ENCODE results near the gene SLC39A11. TPM values are rescaled to one million over a fixed set of nuclear protein-coding genes. Genes with fewer than 3 reads are reported as not detected.

SLC39A11 gene
- total RNA-seq, 1 experiment from 2014 or later = 18.6 TPM

GRCh38 chr17:72759301-72759700, 333.2 kb downstream of the SLC39A11 start:
- H3K4me1 ChIP-seq (ENCODE audit: insufficient read depth, low read length, poor library complexity, severe bottlenecking) = no peaks in the 10 kb centered on the region
- no peak overlapping the region for H3K4me3 ChIP-seq (ENCODE audit: low read depth, low read length, poor library complexity, severe bottlenecking)
- H3K9me3 ChIP-seq (ENCODE audit: low read depth, low read length, poor library complexity, severe bottlenecking) = no peaks in the 10 kb centered on the region
- intact Hi-C loops (cut with micrococcal nuclease; ENCODE audit: unreplicated experiment) = no loop called here
- no peaks in the 10 kb centered on the region for H3K36me3 ChIP-seq (ENCODE audit: insufficient read depth, low read length, poor library complexity, severe bottlenecking)
- CTCF ChIA-PET = interaction anchor here (0.6 kb wide), 1 partner anchor 396 kb away, joined by 4 read pairs; no protein-coding TSS in a partner anchor
- no peak for TF ChIP-seq EZH2 (IDR thresholded peaks at IDR 0.05; ENCODE audit: borderline replicate concordance, low read depth, low read length, poor library complexity, severe bottlenecking)
- no peak overlapping the region for H3K27ac ChIP-seq (ENCODE audit: low read depth, low read length, poor library complexity, severe bottlenecking)
- no peaks in the 10 kb centered on the region for H3K27me3 ChIP-seq (replicated peaks; ENCODE audit: insufficient read depth, low read depth, low read length, poor library complexity)
- DNase-seq (ENCODE audit: low spot score) = peak; percentile 13
- BruUV-seq (replicated peaks) = no TSS peak
- POLR2A ChIA-PET (ENCODE audit: low non-redundant PET) = no interaction called here

GRCh38 chr17:72756256-72756655, 336.2 kb downstream of the SLC39A11 start:
- ChIA-PET CTCF (no interaction called here), POLR2A (ENCODE audit: low non-redundant PET) (no interaction called here)
- Histone ChIP-seq H3K4me3 (ENCODE audit: low read depth, low read length, poor library complexity, severe bottlenecking) (no peak overlapping the region), H3K27ac (ENCODE audit: low read depth, low read length, poor library complexity, severe bottlenecking) (no peak overlapping the region), H3K27me3 (replicated peaks; ENCODE audit: insufficient read depth, low read depth, low read length, poor library complexity) (no peaks in the 10 kb centered on the region), H3K36me3 (ENCODE audit: insufficient read depth, low read length, poor library complexity, severe bottlenecking) (no peaks in the 10 kb centered on the region), H3K9me3 (ENCODE audit: low read depth, low read length, poor library complexity, severe bottlenecking) (no peaks in the 10 kb centered on the region), H3K4me1 (ENCODE audit: insufficient read depth, low read length, poor library complexity, severe bottlenecking) (no peaks in the 10 kb centered on the region)
- no peak for TF ChIP-seq CTCF (conservative IDR thresholded peaks at IDR 0.05; ENCODE audit: low read depth, low read length)
- TF ChIP-seq EZH2 (IDR thresholded peaks at IDR 0.05; ENCODE audit: borderline replicate concordance, low read depth, low read length, poor library complexity, severe bottlenecking) = no peak
- DNase-seq (ENCODE audit: low spot score) = no peak
- BruUV-seq (replicated peaks) = no TSS peak
- intact Hi-C loops (cut with micrococcal nuclease; ENCODE audit: unreplicated experiment) = no loop called here

GRCh38 chr17:72754513-72754912, 338.0 kb downstream of the SLC39A11 start:
- H3K4me3 ChIP-seq (ENCODE audit: low read depth, low read length, poor library complexity, severe bottlenecking) = no peak overlapping the region
- no peaks in the 10 kb centered on the region for H3K36me3 ChIP-seq (ENCODE audit: insufficient read depth, low read length, poor library complexity, severe bottlenecking)
- H3K9me3 ChIP-seq (ENCODE audit: low read depth, low read length, poor library complexity, severe bottlenecking) = no peaks in the 10 kb centered on the region
- intact Hi-C loops (cut with micrococcal nuclease; ENCODE audit: unreplicated experiment) = no loop called here
- ChIA-PET CTCF (no interaction called here), POLR2A (ENCODE audit: low non-redundant PET) (no interaction called here)
- DNase-seq (ENCODE audit: low spot score) = no peak
- no peak for TF ChIP-seq CTCF (conservative IDR thresholded peaks at IDR 0.05; ENCODE audit: low read depth, low read length)
- TF ChIP-seq EZH2 (IDR thresholded peaks at IDR 0.05; ENCODE audit: borderline replicate concordance, low read depth, low read length, poor library complexity, severe bottlenecking) = no peak
- H3K27me3 ChIP-seq (replicated peaks; ENCODE audit: insufficient read depth, low read depth, low read length, poor library complexity) = no peaks in the 10 kb centered on the region
- no TSS peak for BruUV-seq (replicated peaks)
- H3K27ac ChIP-seq (ENCODE audit: low read depth, low read length, poor library complexity, severe bottlenecking) = no peak overlapping the region
- H3K4me1 ChIP-seq (ENCODE audit: insufficient read depth, low read length, poor library complexity, severe bottlenecking) = no peaks in the 10 kb centered on the region

GRCh38 chr17:72751746-72752145, 340.7 kb downstream of the SLC39A11 start:
- TF ChIP-seq EZH2 (IDR thresholded peaks at IDR 0.05; ENCODE audit: borderline replicate concordance, low read depth, low read length, poor library complexity, severe bottlenecking) (no peak), CTCF (conservative IDR thresholded peaks at IDR 0.05; ENCODE audit: low read depth, low read length) (no peak)
- CTCF ChIA-PET = no interaction called here
- Histone ChIP-seq H3K27ac (ENCODE audit: low read depth, low read length, poor library complexity, severe bottlenecking) (no peak overlapping the region), H3K36me3 (ENCODE audit: insufficient read depth, low read length, poor library complexity, severe bottlenecking) (no peaks in the 10 kb centered on the region), H3K27me3 (replicated peaks; ENCODE audit: insufficient read depth, low read depth, low read length, poor library complexity) (no peaks in the 10 kb centered on the region), H3K4me1 (ENCODE audit: insufficient read depth, low read length, poor library complexity, severe bottlenecking) (no peaks in the 10 kb centered on the region), H3K9me3 (ENCODE audit: low read depth, low read length, poor library complexity, severe bottlenecking) (no peaks in the 10 kb centered on the region), H3K4me3 (ENCODE audit: low read depth, low read length, poor library complexity, severe bottlenecking) (no peak overlapping the region)
- no peak for DNase-seq (ENCODE audit: low spot score)
- intact Hi-C loops (cut with micrococcal nuclease; ENCODE audit: unreplicated experiment) = no loop called here
- BruUV-seq (replicated peaks) = no TSS peak
- POLR2A ChIA-PET (ENCODE audit: low non-redundant PET) = no interaction called here
